Measurements from ENCODE around the gene OR2G6.
"Not testable (repeated sequence)": the region's sequence is repeated elsewhere in the genome, so short reads cannot be mapped to it uniquely, and the experiment has no call there.

The OR2G6 gene

DNA sequence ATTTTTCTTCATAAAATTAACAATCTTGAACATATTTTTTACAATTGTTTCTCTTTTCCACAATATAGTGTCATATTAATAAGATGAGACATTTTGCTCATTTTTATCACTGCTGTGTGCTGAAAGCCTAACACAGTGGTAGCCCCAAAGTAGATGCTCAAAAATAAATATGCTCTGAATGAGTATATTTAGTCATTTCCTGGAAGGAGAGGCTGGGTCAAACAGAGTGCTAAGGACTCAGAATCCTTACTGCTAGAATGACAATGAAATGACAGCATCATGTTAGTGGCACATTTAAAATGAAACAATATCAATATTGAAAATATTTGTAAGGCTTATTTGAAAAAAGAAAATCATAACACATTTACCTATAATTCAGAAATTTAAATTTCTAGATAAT lies 29.6 kb downstream of the OR2G6 start:
- not testable (repeated sequence) for H2BK120ac ChIP-seq (ENCODE audit: insufficient read depth, low read length, poor library complexity); H3K9me3 ChIP-seq (ENCODE audit: insufficient read depth, low read depth, low read length); H3K36me3 ChIP-seq (ENCODE audit: control insufficient read depth in 1 of 2, insufficient read depth in 2 of 2, low read length in 2 of 2); H3K23ac ChIP-seq (ENCODE audit: low read length); H3K79me1 ChIP-seq (ENCODE audit: low read length); H2AFZ ChIP-seq (ENCODE audit: insufficient read depth, low read length, poor library complexity); H2BK12ac ChIP-seq (ENCODE audit: low read length); H3K27ac ChIP-seq (ENCODE audit: low read depth, low read length); H3K14ac ChIP-seq (ENCODE audit: low read length); H3K9ac ChIP-seq (ENCODE audit: low read length); H3K18ac ChIP-seq (ENCODE audit: low read length); H4K12ac ChIP-seq (ENCODE audit: low read depth, low read length); H4K91ac ChIP-seq (ENCODE audit: low read depth, low read length); H3K27me3 ChIP-seq (ENCODE audit: insufficient read depth, low read length); DNase-seq; H2BK5ac ChIP-seq (ENCODE audit: low read depth, low read length, poor library complexity); H4K8ac ChIP-seq (ENCODE audit: low read depth, low read length); H3K79me2 ChIP-seq (ENCODE audit: control insufficient read depth, insufficient read depth, low read length, poor library complexity); H3K4me2 ChIP-seq (ENCODE audit: low read length); H3K4me1 ChIP-seq (ENCODE audit: control insufficient read depth in 1 of 2, insufficient read depth in 2 of 2, low read length in 2 of 2); H3K4ac ChIP-seq (ENCODE audit: low read depth, low read length); H2AK5ac ChIP-seq (ENCODE audit: low read length); H3K4me3 ChIP-seq (ENCODE audit: low read depth, low read length)

DNA sequence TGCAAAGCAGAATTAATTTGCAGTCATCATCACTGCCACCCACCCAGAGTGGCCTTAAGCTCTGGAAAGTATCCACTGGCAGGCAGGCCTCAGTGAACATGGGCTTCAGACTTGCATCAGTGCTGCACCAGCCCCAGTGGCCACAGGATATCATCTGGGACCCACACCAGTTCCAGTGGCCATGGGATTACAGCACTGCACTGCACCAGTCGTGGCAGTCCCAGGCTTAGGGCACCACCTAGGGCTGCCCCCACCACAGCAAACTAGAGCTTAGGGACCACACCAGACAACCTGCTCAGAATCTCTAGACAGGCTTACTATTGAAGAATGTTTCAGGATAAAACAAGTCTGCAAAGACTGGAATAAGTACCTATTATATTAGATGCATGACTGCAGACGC lies 39.5 kb downstream of the OR2G6 start:
- not testable (repeated sequence) for H3K4ac ChIP-seq (ENCODE audit: low read depth, low read length); H2BK120ac ChIP-seq (ENCODE audit: insufficient read depth, low read length, poor library complexity)
- WGBS (ENCODE audit: extremely low coverage, insufficient coverage, insufficient read length), result no CpG with 5 or more reads among the region's 2 CpGs

DNA sequence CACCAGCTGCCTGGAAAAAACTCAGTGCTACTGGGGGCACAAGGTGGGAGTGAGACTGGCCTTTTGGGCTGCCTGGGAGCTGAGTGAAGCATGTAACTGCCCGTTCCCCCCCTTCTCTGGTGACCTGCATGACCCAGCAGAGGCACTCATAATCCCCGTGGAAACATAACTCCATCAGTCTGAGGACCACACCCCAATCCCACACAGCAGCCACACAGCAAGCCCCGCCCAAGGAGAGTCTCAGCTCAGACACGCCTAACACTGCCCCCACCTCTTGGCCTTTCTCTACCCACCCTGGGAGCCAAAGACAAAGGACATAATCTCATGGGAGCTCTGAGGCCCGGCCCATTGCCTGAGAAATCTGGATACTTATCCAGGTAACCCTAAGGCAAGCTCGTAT lies 43.2 kb downstream of the OR2G6 start:
- DNase-seq; H3K23ac ChIP-seq (ENCODE audit: low read length); H2BK12ac ChIP-seq (ENCODE audit: low read length); H2AFZ ChIP-seq (ENCODE audit: insufficient read depth, low read length, poor library complexity); H3K9ac ChIP-seq (ENCODE audit: low read length); H3K79me2 ChIP-seq (ENCODE audit: control insufficient read depth, insufficient read depth, low read length, poor library complexity); H3K27ac ChIP-seq (ENCODE audit: low read depth, low read length); H2BK5ac ChIP-seq (ENCODE audit: low read depth, low read length, poor library complexity); H4K8ac ChIP-seq (ENCODE audit: low read depth, low read length); H3K14ac ChIP-seq (ENCODE audit: low read length); H3K9me3 ChIP-seq (ENCODE audit: insufficient read depth, low read depth, low read length); H3K4ac ChIP-seq (ENCODE audit: low read depth, low read length); H4K91ac ChIP-seq (ENCODE audit: low read depth, low read length); H3K79me1 ChIP-seq (ENCODE audit: low read length); H3K4me2 ChIP-seq (ENCODE audit: low read length); H4K12ac ChIP-seq (ENCODE audit: low read depth, low read length); H3K18ac ChIP-seq (ENCODE audit: low read length); H2AK5ac ChIP-seq (ENCODE audit: low read length); H2BK120ac ChIP-seq (ENCODE audit: insufficient read depth, low read length, poor library complexity); H3K4me3 ChIP-seq (ENCODE audit: low read depth, low read length); H3K36me3 ChIP-seq (ENCODE audit: control insufficient read depth in 1 of 2, insufficient read depth in 2 of 2, low read length in 2 of 2); H3K4me1 ChIP-seq (ENCODE audit: control insufficient read depth in 1 of 2, insufficient read depth in 2 of 2, low read length in 2 of 2); H3K27me3 ChIP-seq (ENCODE audit: insufficient read depth, low read length): not testable (repeated sequence)
- WGBS (ENCODE audit: extremely low coverage, insufficient coverage, insufficient read length), result no CpG with 5 or more reads among the region's 6 CpGs

More for the DNA sequence above, 39.5 kb downstream of the OR2G6 start:
- H3K4me1 ChIP-seq (ENCODE audit: control insufficient read depth in 1 of 2, insufficient read depth in 2 of 2, low read length in 2 of 2); H4K12ac ChIP-seq (ENCODE audit: low read depth, low read length); H3K9ac ChIP-seq (ENCODE audit: low read length); DNase-seq; H3K27ac ChIP-seq (ENCODE audit: low read depth, low read length); H3K79me1 ChIP-seq (ENCODE audit: low read length); H3K4me3 ChIP-seq (ENCODE audit: low read depth, low read length); H3K79me2 ChIP-seq (ENCODE audit: control insufficient read depth, insufficient read depth, low read length, poor library complexity); H2AK5ac ChIP-seq (ENCODE audit: low read length); H3K4me2 ChIP-seq (ENCODE audit: low read length); H3K14ac ChIP-seq (ENCODE audit: low read length); H3K23ac ChIP-seq (ENCODE audit: low read length); H2AFZ ChIP-seq (ENCODE audit: insufficient read depth, low read length, poor library complexity); H3K9me3 ChIP-seq (ENCODE audit: insufficient read depth, low read depth, low read length); H4K91ac ChIP-seq (ENCODE audit: low read depth, low read length); H3K27me3 ChIP-seq (ENCODE audit: insufficient read depth, low read length); H2BK5ac ChIP-seq (ENCODE audit: low read depth, low read length, poor library complexity); H3K36me3 ChIP-seq (ENCODE audit: control insufficient read depth in 1 of 2, insufficient read depth in 2 of 2, low read length in 2 of 2); H3K18ac ChIP-seq (ENCODE audit: low read length); H2BK12ac ChIP-seq (ENCODE audit: low read length); H4K8ac ChIP-seq (ENCODE audit: low read depth, low read length): not testable (repeated sequence)

DNA sequence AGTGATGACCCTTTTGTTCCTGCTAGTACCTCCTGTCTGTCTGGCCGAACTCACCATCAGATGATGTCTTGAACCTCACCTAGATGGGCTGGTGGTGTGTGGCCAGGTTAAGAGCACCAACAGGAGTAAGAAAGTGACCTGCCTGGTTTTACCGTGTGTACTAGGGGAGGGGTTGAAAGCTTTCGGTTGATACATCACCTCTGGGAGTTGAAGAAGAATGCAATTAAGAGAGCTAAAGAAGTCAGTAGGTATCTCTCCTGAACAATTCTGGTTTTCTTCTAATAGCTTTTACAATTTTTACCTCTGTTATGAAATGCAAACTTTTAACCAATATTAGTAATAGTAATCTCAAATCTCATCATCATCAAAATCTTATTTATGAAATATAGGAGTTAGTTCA lies 54.8 kb downstream of the OR2G6 start, which contains the start of gene OR2T29:
Gene OR2T29 (minus strand): TSS at position 101 of the 400 bp plus-strand sequence. CDS start 3,281 bp downstream, outside the sequence.
- not testable (repeated sequence) for H3K9me3 ChIP-seq (ENCODE audit: insufficient read depth, low read depth, low read length); H2BK5ac ChIP-seq (ENCODE audit: low read depth, low read length, poor library complexity); H3K4ac ChIP-seq (ENCODE audit: low read depth, low read length); H3K14ac ChIP-seq (ENCODE audit: low read length); H3K4me3 ChIP-seq (ENCODE audit: low read depth, low read length); H4K12ac ChIP-seq (ENCODE audit: low read depth, low read length); H3K23ac ChIP-seq (ENCODE audit: low read length); H3K27ac ChIP-seq (ENCODE audit: low read depth, low read length); H3K36me3 ChIP-seq (ENCODE audit: control insufficient read depth in 1 of 2, insufficient read depth in 2 of 2, low read length in 2 of 2); DNase-seq; H2BK120ac ChIP-seq (ENCODE audit: insufficient read depth, low read length, poor library complexity); H3K79me2 ChIP-seq (ENCODE audit: control insufficient read depth, insufficient read depth, low read length, poor library complexity); H3K9ac ChIP-seq (ENCODE audit: low read length); H4K8ac ChIP-seq (ENCODE audit: low read depth, low read length); H3K27me3 ChIP-seq (ENCODE audit: insufficient read depth, low read length); H2AK5ac ChIP-seq (ENCODE audit: low read length); H4K91ac ChIP-seq (ENCODE audit: low read depth, low read length); H2BK12ac ChIP-seq (ENCODE audit: low read length); H3K4me1 ChIP-seq (ENCODE audit: control insufficient read depth in 1 of 2, insufficient read depth in 2 of 2, low read length in 2 of 2); H3K79me1 ChIP-seq (ENCODE audit: low read length); H3K4me2 ChIP-seq (ENCODE audit: low read length); H2AFZ ChIP-seq (ENCODE audit: insufficient read depth, low read length, poor library complexity); H3K18ac ChIP-seq (ENCODE audit: low read length)
- WGBS (ENCODE audit: extremely low coverage, insufficient coverage, insufficient read length), result no CpG with 5 or more reads among the region's 3 CpGs
